Stomach (tissue), 9 donors: Measurements from ENCODE around the gene SLC6A17. TPM values are rescaled to one million over a fixed set of nuclear protein-coding genes. Genes with fewer than 3 reads are reported as not detected.

Source experiments
- DNase-seq, 2 donors: peaks; one replicate each; pipeline versions ENCODE4 v3.0.0 to v3.0.0-alpha.2; 2013 to 2019
- H3K27ac ChIP-seq, 5 donors: fragments of 200-600 bp in 4 of 5; sonication (generic) in 4 of 5; one replicate each; pipeline ENCODE4 v1.5.1; 2013 to 2019; ENCODE audit warnings: mild to moderate bottlenecking in 1 of 5, moderate library complexity in 1 of 5
- H3K27me3 ChIP-seq, 3 donors: fragments of 200-600 bp; sonication (generic); one replicate each; pipeline ENCODE4 v1.5.1; 2017 to 2019; ENCODE audit warnings: mixed run types in 1 of 3
- H3K36me3 ChIP-seq, 4 donors: fragments of 200-600 bp; sonication (generic); 1 replicate in 3 of 4; 2 replicates in 1 of 4; pipeline ENCODE4 v1.5.1; 2016 to 2019
- H3K4me1 ChIP-seq, 4 donors: fragments of 200-600 bp; sonication (generic); one replicate each; pipeline ENCODE4 v1.5.1; 2016 to 2019
- H3K4me3 ChIP-seq, 4 donors: fragments of 200-600 bp; sonication (generic) in 3 of 4; one replicate each; pipeline ENCODE4 v1.5.1; 2016 to 2019; ENCODE audit warnings: mild to moderate bottlenecking in 1 of 4
- H3K9me3 ChIP-seq, 4 donors: fragments of 200-600 bp; sonication (generic); one replicate each; pipeline ENCODE4 v1.5.1; 2016 to 2019
- EP300 ChIP-seq: sonication (generic); formaldehyde crosslinking; IDR thresholded peaks from one replicate; pipeline ENCODE4 v1.6.1; 2017; ENCODE audit warnings: antibody characterized with exemption
- POLR2A ChIP-seq, 4 donors: fragments of 450-650 bp; IDR thresholded peaks; one replicate each; pipeline ENCODE4 v1.6.1; 2016; ENCODE audit warnings: antibody characterized with exemption in 4 of 4, control low read depth in 2 of 4, mild to moderate bottlenecking in 1 of 4, moderate library complexity in 1 of 4
- POLR2AphosphoS5 ChIP-seq, 3 donors: sonication (generic); formaldehyde crosslinking; IDR thresholded peaks; one replicate each; pipeline ENCODE4 v1.6.1; 2016; ENCODE audit warnings: antibody characterized with exemption in 3 of 3
- WGBS, 5 donors: extraction: QIAGEN DNeasy Blood & Tissue Kit in 3 of 5; methylation state at CpG; one replicate each; pipeline versions ENCODE4 v1.1.5 to v1.1.7; 2013 to 2018; 5-methylcytosine and 5-hydroxymethylcytosine counted together
- intact Hi-C: fragments of 100-400 bp; cut with DNase I; formaldehyde crosslinking; loops from one replicate; pipeline ENCODE4 v1.15.1; 2023; ENCODE audit warnings: low total_unique reads
- polyA plus RNA-seq, 3 donors: library from polyadenylated mRNA; stranded (reverse); fragments of 200-250 nt; gene quantifications; one replicate each; pipeline ENCODE4 v1.2.3, GENCODE V29; 2013
- total RNA-seq, 5 donors: library from RNA; depleted of rRNA; stranded (reverse); fragments of >200 nt; gene quantifications; one replicate each; pipeline versions ENCODE4 v1.1.0 to v1.2.3, GENCODE V29; 2014 to 2016
- TF ChIP-seq, protein P1 (sequence below), 7 experiments: fragments of 450-650 bp in 4 of 7; fragments of 200-600 bp in 3 of 7; sonication (generic) in 3 of 7; IDR thresholded peaks; one replicate each; pipeline ENCODE4 v1.5.1; 2016 to 2019; ENCODE audit warnings: antibody characterized with exemption in 7 of 7, control low read depth in 2 of 7, mild to moderate bottlenecking in 1 of 7
- donor health status: healthy with polysubstance abuse.
- donor health status: Bipolar disorder and iron deficiency.
- donor health status: healthy.

Gene SLC6A17
- total and polyA plus RNA-seq, 8 donors = 0.08 to 0.37 (median 0.14) TPM; not detected in 3

DNA sequence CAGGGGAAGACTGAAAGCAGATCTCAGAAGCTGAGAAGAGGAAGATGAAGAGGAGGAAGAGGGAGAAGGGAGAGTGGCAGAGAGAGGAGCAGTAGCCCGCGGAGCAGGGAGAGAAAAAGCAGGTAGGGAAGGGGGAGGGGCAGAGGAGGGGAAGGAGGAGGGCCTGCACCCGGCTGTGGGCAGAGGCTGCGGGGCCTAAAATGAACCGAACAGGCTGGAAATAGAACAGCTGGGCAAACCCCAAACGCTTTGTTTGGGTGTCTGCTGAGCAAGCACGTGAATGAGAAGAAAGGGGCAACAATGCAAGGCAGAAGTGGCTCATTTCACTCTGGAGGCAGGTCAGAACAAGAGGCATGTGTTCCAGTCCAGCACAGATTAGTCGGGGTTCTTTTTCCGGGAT is 93.3 kb downstream of the SLC6A17 start:
- Histone ChIP-seq H3K27ac (peak overlapping the region in 2 of 5 donors; percentile 8 to 32), H3K27me3 (no peaks in the 10 kb centered on the region), H3K4me3 (no peak overlapping the region), H3K9me3 (no peaks in the 10 kb centered on the region), H3K4me1 (peaks cover 14 to 36% (median 23%) of the 10 kb centered on the region in 4 donors), H3K36me3 (no peaks in the 10 kb centered on the region)
- 19 to 32% (median 26%) methylated on average over 9 of the region's 9 CpGs for WGBS, 5 donors
- DNase-seq = peak in 1 of 2 donors; percentile 40
- intact Hi-C loops = no loop called here
- TF ChIP-seq POLR2AphosphoS5 (IDR thresholded peaks at IDR 0.05) (no peak), POLR2A (IDR thresholded peaks at IDR 0.05) (no peak), EP300 (no peak)
- TF ChIP-seq, protein P1, sequence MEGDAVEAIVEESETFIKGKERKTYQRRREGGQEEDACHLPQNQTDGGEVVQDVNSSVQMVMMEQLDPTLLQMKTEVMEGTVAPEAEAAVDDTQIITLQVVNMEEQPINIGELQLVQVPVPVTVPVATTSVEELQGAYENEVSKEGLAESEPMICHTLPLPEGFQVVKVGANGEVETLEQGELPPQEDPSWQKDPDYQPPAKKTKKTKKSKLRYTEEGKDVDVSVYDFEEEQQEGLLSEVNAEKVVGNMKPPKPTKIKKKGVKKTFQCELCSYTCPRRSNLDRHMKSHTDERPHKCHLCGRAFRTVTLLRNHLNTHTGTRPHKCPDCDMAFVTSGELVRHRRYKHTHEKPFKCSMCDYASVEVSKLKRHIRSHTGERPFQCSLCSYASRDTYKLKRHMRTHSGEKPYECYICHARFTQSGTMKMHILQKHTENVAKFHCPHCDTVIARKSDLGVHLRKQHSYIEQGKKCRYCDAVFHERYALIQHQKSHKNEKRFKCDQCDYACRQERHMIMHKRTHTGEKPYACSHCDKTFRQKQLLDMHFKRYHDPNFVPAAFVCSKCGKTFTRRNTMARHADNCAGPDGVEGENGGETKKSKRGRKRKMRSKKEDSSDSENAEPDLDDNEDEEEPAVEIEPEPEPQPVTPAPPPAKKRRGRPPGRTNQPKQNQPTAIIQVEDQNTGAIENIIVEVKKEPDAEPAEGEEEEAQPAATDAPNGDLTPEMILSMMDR (IDR thresholded peaks at IDR 0.05) = no peak

DNA sequence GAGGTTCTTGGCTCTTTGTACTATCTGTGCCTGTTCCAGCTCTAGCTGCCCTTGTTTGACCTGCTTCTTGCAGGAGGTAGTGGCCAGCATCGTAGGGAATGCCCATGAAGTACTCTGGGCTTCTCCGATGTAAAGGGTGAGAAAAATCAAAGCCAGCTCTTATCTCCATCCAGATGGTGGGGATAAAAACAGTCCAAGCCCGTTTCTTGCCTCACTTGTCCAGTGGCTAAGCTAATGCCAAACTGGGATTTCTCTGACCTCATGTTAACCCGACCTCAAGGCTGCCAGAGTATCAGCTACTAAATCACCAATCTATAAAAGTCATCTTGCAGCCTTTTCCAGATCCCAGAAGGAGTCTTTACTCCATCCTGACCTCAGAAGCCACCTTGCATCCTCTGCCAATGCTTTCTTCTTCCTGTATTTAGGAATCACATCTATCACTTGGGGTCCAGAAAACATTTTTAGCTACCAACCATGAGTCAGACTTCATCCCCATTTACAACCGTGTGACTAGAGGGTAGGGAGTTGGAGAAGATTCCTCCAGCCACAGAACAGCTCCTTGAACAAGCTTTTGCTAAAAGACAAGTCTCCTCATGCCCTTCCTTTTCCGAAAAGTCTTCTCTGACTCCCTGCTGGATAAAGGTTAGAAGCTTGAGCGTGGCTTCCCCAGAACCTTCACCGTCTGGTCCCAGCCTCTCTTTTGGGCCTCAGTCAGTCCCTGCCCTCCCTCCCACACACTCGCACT is 95.8 kb downstream of the SLC6A17 start:
- Histone ChIP-seq H3K27me3 (no peaks in the 10 kb centered on the region), H3K36me3 (no peaks in the 10 kb centered on the region), H3K27ac (no peak overlapping the region), H3K9me3 (no peaks in the 10 kb centered on the region), H3K4me3 (no peak overlapping the region), H3K4me1 (peaks cover 0 to 17% (median 8%) of the 10 kb centered on the region in 4 donors)
- intact Hi-C loops = no loop called here
- no peak for DNase-seq
- no peak for TF ChIP-seq POLR2AphosphoS5 (IDR thresholded peaks at IDR 0.05)
- TF ChIP-seq EP300 = no peak
- TF ChIP-seq POLR2A (IDR thresholded peaks at IDR 0.05) = no peak
- TF ChIP-seq, protein P1 (IDR thresholded peaks at IDR 0.05) = no peak
- 71 to 83% (median 75%) methylated on average over 9 of the region's 9 CpGs for WGBS, 5 donors

DNA sequence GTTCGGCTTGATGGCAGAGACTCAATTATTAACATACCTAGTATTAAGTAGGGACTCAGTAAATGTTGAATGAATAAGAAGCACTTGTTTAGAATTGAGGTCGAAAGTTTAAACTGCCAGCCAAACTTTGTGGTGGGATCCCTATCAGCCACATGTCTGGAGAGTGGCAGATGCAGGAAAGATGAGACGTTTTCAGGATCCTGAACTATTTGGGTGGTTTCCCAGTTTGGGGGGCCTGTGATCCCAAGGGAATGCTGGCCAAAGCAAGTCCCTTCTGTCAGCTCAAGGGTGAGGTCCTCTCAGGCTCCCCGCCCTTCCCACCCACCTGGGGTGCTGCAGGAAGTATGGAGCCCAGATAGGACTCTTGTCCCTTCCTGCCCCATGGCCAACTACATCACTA is 98.5 kb downstream of the SLC6A17 start:
- no peaks in the 10 kb centered on the region for H3K36me3 ChIP-seq
- H3K4me1 ChIP-seq = peaks cover 0 to 3% (median 0%) of the 10 kb centered on the region in 4 donors
- TF ChIP-seq, protein P1 (IDR thresholded peaks at IDR 0.05) = no peak
- TF ChIP-seq EP300 = no peak
- TF ChIP-seq POLR2A (IDR thresholded peaks at IDR 0.05) = no peak
- TF ChIP-seq POLR2AphosphoS5 (IDR thresholded peaks at IDR 0.05) = no peak
- WGBS, 5 donors = 67 to 85% (median 81%) methylated on average over 3 to 4 of the region's 4 CpGs
- no peak for DNase-seq
- intact Hi-C loops = no loop called here
- H3K4me3 ChIP-seq = no peak overlapping the region
- no peaks in the 10 kb centered on the region for H3K27me3 ChIP-seq
- H3K9me3 ChIP-seq = no peaks in the 10 kb centered on the region
- H3K27ac ChIP-seq = no peak overlapping the region

DNA sequence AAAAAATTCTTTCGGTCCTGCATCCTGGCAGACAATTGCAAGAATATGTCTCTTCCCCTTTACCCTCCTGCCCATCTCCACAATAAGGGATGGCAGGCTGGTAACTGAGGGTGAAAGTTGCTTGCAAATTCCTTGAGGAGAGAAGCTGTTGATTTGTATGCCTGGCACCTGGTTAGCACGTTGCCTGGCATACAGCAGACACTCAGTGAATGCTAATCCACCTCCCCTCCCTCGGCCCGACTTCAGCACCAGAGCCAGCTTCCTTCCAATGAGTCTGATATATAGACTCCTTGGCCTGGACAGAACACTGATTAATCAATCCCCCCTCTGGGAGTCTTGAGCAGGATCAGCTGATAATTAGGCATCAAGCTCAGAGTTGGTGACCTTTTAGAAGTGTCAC is 99.0 kb downstream of the SLC6A17 start:
- no peak for DNase-seq
- Histone ChIP-seq H3K4me3 (no peak overlapping the region), H3K27me3 (no peaks in the 10 kb centered on the region), H3K9me3 (no peaks in the 10 kb centered on the region), H3K27ac (no peak overlapping the region), H3K4me1 (no peaks in the 10 kb centered on the region), H3K36me3 (no peaks in the 10 kb centered on the region)
- WGBS, 5 donors = 71 to 82% (median 80%) methylated on average over 4 of the region's 4 CpGs
- intact Hi-C loops = no loop called here
- TF ChIP-seq POLR2A (IDR thresholded peaks at IDR 0.05) (no peak), EP300 (no peak), POLR2AphosphoS5 (IDR thresholded peaks at IDR 0.05) (no peak)
- TF ChIP-seq, protein P1 (IDR thresholded peaks at IDR 0.05) = no peak
